WERI-Rb-1 (cell line): Measurements from ENCODE around the gene HTR3E.
A peak's percentile ranks its signal among the peaks of the same experiment; 100 is the strongest.
"Not testable (repeated sequence)": the region's sequence is repeated elsewhere in the genome, so short reads cannot be mapped to it uniquely, and the experiment has no call there.

Experiments used
- DNase-seq: peaks from one replicate; pipeline ENCODE4 v3.0.0-alpha.2; 2020
- H3K27ac ChIP-seq: fragments of 250-450 bp; sonication (Bioruptor Pico); 2 replicates; pipeline ENCODE4 v1.5.1; 2020; ENCODE audit warnings: mild to moderate bottlenecking, moderate library complexity
- H3K27me3 ChIP-seq: fragments of 250-450 bp; sonication (Bioruptor Pico); 2 replicates; pipeline ENCODE4 v1.5.1; 2021; ENCODE audit warnings: mild to moderate bottlenecking, low read depth, moderate library complexity; ENCODE audit not compliant: insufficient read depth, severe bottlenecking
- H3K36me3 ChIP-seq: fragments of 250-450 bp; sonication (Bioruptor Pico); 2 replicates; pipeline ENCODE4 v1.5.1; 2020; ENCODE audit warnings: mild to moderate bottlenecking, moderate library complexity
- H3K4me3 ChIP-seq: 2 replicates; pipeline ENCODE4 v1.5.1; 2011; ENCODE audit warnings: low read depth, mild to moderate bottlenecking, control low read depth, low read length
- H3K9me3 ChIP-seq: fragments of 250-450 bp; sonication (Bioruptor Pico); 2 replicates; pipeline ENCODE4 v1.5.1; 2021; ENCODE audit warnings: mild to moderate bottlenecking, moderate library complexity; ENCODE audit not compliant: severe bottlenecking
- CTCF ChIP-seq: IDR thresholded peaks from 2 replicates; pipeline ENCODE4 v1.5.1; 2011; ENCODE audit warnings: low read depth, mild to moderate bottlenecking, control low read depth, inconsistent platforms, low read length

Gene HTR3E

GRCh38 chr3:184116017-184116416 is 19.2 kb downstream of the HTR3E start:
- no peak for TF ChIP-seq CTCF
- Histone ChIP-seq H3K4me3 (no peak overlapping the region), H3K27me3 (no peaks in the 10 kb centered on the region), H3K36me3 (no peaks in the 10 kb centered on the region), H3K27ac (no peak overlapping the region), H3K9me3 (no peaks in the 10 kb centered on the region)
- no peak for DNase-seq

GRCh38 chr3:184117636-184118035 is 20.8 kb downstream of the HTR3E start:
- Histone ChIP-seq H3K4me3 (no peak overlapping the region), H3K27me3 (no peaks in the 10 kb centered on the region), H3K36me3 (no peaks in the 10 kb centered on the region), H3K27ac (no peak overlapping the region), H3K9me3 (no peaks in the 10 kb centered on the region)
- peak; percentile 4; the same call in 1 of the 2 replicates for TF ChIP-seq CTCF
- peak; percentile 15 for DNase-seq

GRCh38 chr3:184121031-184121430 is 24.2 kb downstream of the HTR3E start:
- not testable (repeated sequence) for DNase-seq, H3K9me3 ChIP-seq, H3K27me3 ChIP-seq, H3K4me3 ChIP-seq, H3K36me3 ChIP-seq, H3K27ac ChIP-seq

- H3K27me3 ChIP-seq = no peaks in the 10 kb centered on the region
- no peak for TF ChIP-seq CTCF
- no peaks in the 10 kb centered on the region for H3K36me3 ChIP-seq
- H3K4me3 ChIP-seq = no peak overlapping the region
- no peak for DNase-seq
- no peaks in the 10 kb centered on the region for H3K9me3 ChIP-seq
- H3K27ac ChIP-seq = no peak overlapping the region
These were observed 29.1 kb downstream of the HTR3E start for GRCh38 chr3:184126006-184126405.

- Histone ChIP-seq H3K27ac (no peak overlapping the region), H3K27me3 (no peaks in the 10 kb centered on the region), H3K9me3 (no peaks in the 10 kb centered on the region), H3K4me3 (no peak overlapping the region), H3K36me3 (no peaks in the 10 kb centered on the region)
- DNase-seq = peak; percentile 57
- peak; percentile 59 for TF ChIP-seq CTCF
These were observed 32.1 kb downstream of the HTR3E start for GRCh38 chr3:184129012-184129411.

- no peak for DNase-seq
- no peaks in the 10 kb centered on the region for H3K9me3 ChIP-seq
- peaks cover 11% of the 10 kb centered on the region for H3K36me3 ChIP-seq
- no peak overlapping the region for H3K27ac ChIP-seq
- H3K27me3 ChIP-seq = no peaks in the 10 kb centered on the region
- H3K4me3 ChIP-seq = no peak overlapping the region
- no peak for TF ChIP-seq CTCF
These were observed 36.1 kb downstream of the HTR3E start for GRCh38 chr3:184132945-184133344.
